ENCODE results near the gene TNS1.
"Not testable (repeated sequence)": the region's sequence is repeated elsewhere in the genome, so short reads cannot be mapped to it uniquely, and the experiment has no call there.

TNS1 gene

GRCh38 chr2:217810260-217810659 lies 192.5 kb downstream of the TNS1 start:
- no peak for DNase-seq (ENCODE audit: low spot score)

GRCh38 chr2:217809736-217810135 lies 193.1 kb downstream of the TNS1 start:
- no peak for DNase-seq (ENCODE audit: low spot score)

GRCh38 chr2:217808967-217809366 lies 193.8 kb downstream of the TNS1 start:
- DNase-seq (ENCODE audit: low spot score), result not testable (repeated sequence)

- no peak for DNase-seq (ENCODE audit: low spot score)
These were observed 194.5 kb downstream of the TNS1 start for GRCh38 chr2:217808326-217808725.

GRCh38 chr2:217807753-217808152 lies 195.0 kb downstream of the TNS1 start:
- no peak for DNase-seq (ENCODE audit: low spot score)

- DNase-seq (ENCODE audit: low spot score), result no peak
These were observed 195.8 kb downstream of the TNS1 start for GRCh38 chr2:217807025-217807424.

- no peak for DNase-seq (ENCODE audit: low spot score)
These were observed 196.4 kb downstream of the TNS1 start for GRCh38 chr2:217806482-217806765.

GRCh38 chr2:217805668-217806481 lies 196.9 kb downstream of the TNS1 start:
- no peak for DNase-seq (ENCODE audit: low spot score)

- DNase-seq (ENCODE audit: low spot score), result no peak
These were observed 197.8 kb downstream of the TNS1 start for GRCh38 chr2:217804791-217805667.

GRCh38 chr2:217804338-217804737 lies 198.5 kb downstream of the TNS1 start:
- DNase-seq (ENCODE audit: low spot score), result no peak

GRCh38 chr2:217803653-217803960 lies 199.2 kb downstream of the TNS1 start:
- DNase-seq (ENCODE audit: low spot score), result no peak

- no peak for DNase-seq (ENCODE audit: low spot score)
These were observed 199.7 kb downstream of the TNS1 start for GRCh38 chr2:217802876-217803652.

GRCh38 chr2:217802266-217802665 lies 200.5 kb downstream of the TNS1 start:
- no peak for DNase-seq (ENCODE audit: low spot score)

GRCh38 chr2:217801711-217802110 lies 201.1 kb downstream of the TNS1 start:
- DNase-seq (ENCODE audit: low spot score), result no peak

GRCh38 chr2:217801115-217801531 lies 201.7 kb downstream of the TNS1 start:
- no peak for DNase-seq (ENCODE audit: low spot score)

GRCh38 chr2:217800433-217801114 lies 202.2 kb downstream of the TNS1 start:
- DNase-seq (ENCODE audit: low spot score), result no peak

GRCh38 chr2:217799563-217800432 lies 203.0 kb downstream of the TNS1 start:
- DNase-seq (ENCODE audit: low spot score), result no peak

GRCh38 chr2:217798743-217799562 lies 203.8 kb downstream of the TNS1 start:
- DNase-seq (ENCODE audit: low spot score), result no peak

- DNase-seq (ENCODE audit: low spot score), result no peak
These were observed 204.6 kb downstream of the TNS1 start for GRCh38 chr2:217798191-217798590.

- DNase-seq (ENCODE audit: low spot score), result no peak
These were observed 205.1 kb downstream of the TNS1 start for GRCh38 chr2:217797661-217798069.

All from AG08395 (cell line).